HFF-Myc (cell line): ENCODE results near the gene LDLRAD4.

Source experiments
- DNase-seq: peaks from one replicate; pipeline ENCODE4 v3.0.0-alpha.2; 2011; ENCODE audit warnings: low read depth; ENCODE audit errors: extremely low read depth
- H3K4me3 ChIP-seq: replicated peaks from 2 replicates; pipeline ENCODE4 v1.5.1; 2011; ENCODE audit warnings: low read depth, mild to moderate bottlenecking, control low read depth, low read length
- TF ChIP-seq, protein P1 (sequence below): IDR thresholded peaks from 2 replicates; pipeline ENCODE4 v1.5.1; 2012; ENCODE audit warnings: mild to moderate bottlenecking, low read depth, low read length, control low read depth; ENCODE audit errors: missing control alignments

Gene LDLRAD4

GRCh38 chr18:13511961-13512577 lies 293.5 kb downstream of the LDLRAD4 start:
- DNase-seq, result no peak
- TF ChIP-seq, protein P1, sequence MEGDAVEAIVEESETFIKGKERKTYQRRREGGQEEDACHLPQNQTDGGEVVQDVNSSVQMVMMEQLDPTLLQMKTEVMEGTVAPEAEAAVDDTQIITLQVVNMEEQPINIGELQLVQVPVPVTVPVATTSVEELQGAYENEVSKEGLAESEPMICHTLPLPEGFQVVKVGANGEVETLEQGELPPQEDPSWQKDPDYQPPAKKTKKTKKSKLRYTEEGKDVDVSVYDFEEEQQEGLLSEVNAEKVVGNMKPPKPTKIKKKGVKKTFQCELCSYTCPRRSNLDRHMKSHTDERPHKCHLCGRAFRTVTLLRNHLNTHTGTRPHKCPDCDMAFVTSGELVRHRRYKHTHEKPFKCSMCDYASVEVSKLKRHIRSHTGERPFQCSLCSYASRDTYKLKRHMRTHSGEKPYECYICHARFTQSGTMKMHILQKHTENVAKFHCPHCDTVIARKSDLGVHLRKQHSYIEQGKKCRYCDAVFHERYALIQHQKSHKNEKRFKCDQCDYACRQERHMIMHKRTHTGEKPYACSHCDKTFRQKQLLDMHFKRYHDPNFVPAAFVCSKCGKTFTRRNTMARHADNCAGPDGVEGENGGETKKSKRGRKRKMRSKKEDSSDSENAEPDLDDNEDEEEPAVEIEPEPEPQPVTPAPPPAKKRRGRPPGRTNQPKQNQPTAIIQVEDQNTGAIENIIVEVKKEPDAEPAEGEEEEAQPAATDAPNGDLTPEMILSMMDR, result no peak
- H3K4me3 ChIP-seq, result no peak overlapping the region

DNA sequence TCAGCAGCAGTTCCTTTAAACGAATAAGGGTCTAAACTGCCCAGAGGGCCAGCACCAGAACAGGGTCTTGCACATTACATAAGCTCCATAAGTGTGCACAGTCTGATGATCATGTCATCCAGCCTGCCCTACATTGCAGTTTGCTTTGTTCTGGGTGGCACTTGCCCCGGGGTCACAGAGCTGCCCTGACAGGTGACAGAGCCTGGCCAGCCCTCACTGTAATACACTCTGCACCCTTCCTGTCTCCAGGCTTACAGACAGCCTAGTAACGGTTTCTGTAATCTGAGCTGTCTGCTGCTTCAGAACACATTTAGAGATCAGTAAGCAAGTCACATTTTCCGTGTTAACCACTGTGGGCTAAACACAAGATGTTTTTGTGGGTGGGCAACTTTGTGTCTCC lies 294.5 kb downstream of the LDLRAD4 start:
- DNase-seq, result no peak
- TF ChIP-seq, protein P1, result no peak

GRCh38 chr18:13513481-13513880 lies 294.9 kb downstream of the LDLRAD4 start:
- no peak overlapping the region for H3K4me3 ChIP-seq
- no peak for DNase-seq
- TF ChIP-seq, protein P1, result no peak

More for the DNA sequence above, 294.5 kb downstream of the LDLRAD4 start:
- H3K4me3 ChIP-seq, result no peak overlapping the region

DNA sequence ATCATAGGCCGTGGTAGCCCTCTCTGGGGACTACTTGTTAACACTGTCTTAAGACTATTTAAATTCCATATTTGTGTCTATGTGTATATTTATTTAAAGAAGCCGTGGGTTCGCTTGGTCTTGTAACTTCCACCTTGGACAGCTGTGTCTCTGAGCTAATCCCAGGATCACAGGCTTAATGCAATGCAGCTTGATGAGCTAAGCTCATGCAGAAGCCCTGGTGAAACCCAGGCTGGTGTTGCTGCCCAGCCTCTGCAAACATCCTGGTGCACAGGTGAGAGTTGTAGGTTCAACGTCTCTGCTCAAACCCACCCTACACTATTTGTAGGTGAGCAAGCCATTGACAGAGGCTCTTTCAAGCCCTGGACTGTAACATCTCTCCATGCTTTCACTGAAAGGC lies 296.0 kb downstream of the LDLRAD4 start:
- TF ChIP-seq, protein P1, result no peak
- DNase-seq, result no peak

GRCh38 chr18:13516855-13517254 lies 298.3 kb downstream of the LDLRAD4 start:
- TF ChIP-seq, protein P1, result no peak
- no peak overlapping the region for H3K4me3 ChIP-seq
- no peak for DNase-seq

More for the DNA sequence above, 296.0 kb downstream of the LDLRAD4 start:
- no peak overlapping the region for H3K4me3 ChIP-seq

- TF ChIP-seq, protein P1, result no peak
- no peak overlapping the region for H3K4me3 ChIP-seq
- DNase-seq, result no peak
These were observed 298.8 kb downstream of the LDLRAD4 start for GRCh38 chr18:13517369-13517768.

- no peak overlapping the region for H3K4me3 ChIP-seq
- TF ChIP-seq, protein P1, result no peak
- DNase-seq, result no peak
These were observed 299.8 kb downstream of the LDLRAD4 start for GRCh38 chr18:13518382-13518781.
